HEK293 (cell line): ENCODE data around the gene FFAR1.
A peak's percentile ranks its signal among the peaks of the same experiment; 100 is the strongest.

ENCODE experiments used
- GLI2 ChIP-seq: fragments of 450-650 bp; formaldehyde crosslinking; IDR thresholded peaks from 2 replicates; pipeline ENCODE4; 2017; ENCODE audit warnings: missing biosample characterization, missing genetic modification characterization, low read depth, borderline replicate concordance
- GLIS2 ChIP-seq: fragments of 450-650 bp; formaldehyde crosslinking; IDR thresholded peaks from 2 replicates; pipeline ENCODE4 v1.5.1; 2016; ENCODE audit warnings: missing biosample characterization, missing genetic modification characterization
- KLF16 ChIP-seq: fragments of 450-650 bp; formaldehyde crosslinking; IDR thresholded peaks from 2 replicates; pipeline ENCODE4 v1.5.1; 2017; ENCODE audit warnings: missing biosample characterization, missing genetic modification characterization
- MYNN ChIP-seq: fragments of 450-650 bp; formaldehyde crosslinking; IDR thresholded peaks from 2 replicates; pipeline ENCODE4 v1.5.1; 2016; ENCODE audit warnings: missing biosample characterization, missing genetic modification characterization, borderline replicate concordance
- OVOL3 ChIP-seq: fragments of 450-650 bp; formaldehyde crosslinking; IDR thresholded peaks from 2 replicates; pipeline ENCODE4 v1.5.1; 2016; ENCODE audit warnings: missing biosample characterization, missing genetic modification characterization
- RBAK ChIP-seq: fragments of 450-650 bp; formaldehyde crosslinking; IDR thresholded peaks from 2 replicates; pipeline ENCODE4 v1.5.1; 2016; ENCODE audit warnings: missing biosample characterization, missing genetic modification characterization
- SCRT1 ChIP-seq: fragments of 450-650 bp; formaldehyde crosslinking; IDR thresholded peaks from 2 replicates; pipeline ENCODE4 v1.5.1; 2016; ENCODE audit warnings: missing biosample characterization, missing genetic modification characterization, borderline replicate concordance
- SP2 ChIP-seq: fragments of 450-650 bp; formaldehyde crosslinking; IDR thresholded peaks from 2 replicates; pipeline ENCODE4 v1.5.1; 2016; ENCODE audit warnings: missing biosample characterization, missing genetic modification characterization
- SP7 ChIP-seq: fragments of 450-650 bp; formaldehyde crosslinking; IDR thresholded peaks from 2 replicates; pipeline ENCODE4 v1.5.1; 2016; ENCODE audit warnings: missing biosample characterization, missing genetic modification characterization
- TCF7L2 ChIP-seq: IDR thresholded peaks from 2 replicates; pipeline ENCODE4 v1.6.1; 2011; ENCODE audit warnings: low read depth, mild to moderate bottlenecking, inconsistent platforms, low read length, moderate library complexity, borderline replicate concordance
- ZBTB1 ChIP-seq: fragments of 450-650 bp; formaldehyde crosslinking; IDR thresholded peaks from 2 replicates; pipeline ENCODE4 v1.5.1; 2016; ENCODE audit warnings: missing biosample characterization, missing genetic modification characterization
- ZNF138 ChIP-seq: fragments of 450-650 bp; formaldehyde crosslinking; IDR thresholded peaks from 2 replicates; pipeline ENCODE4 v1.5.1; 2016; ENCODE audit warnings: missing biosample characterization, missing genetic modification characterization, borderline replicate concordance
- ZNF155 ChIP-seq: fragments of 450-650 bp; formaldehyde crosslinking; IDR thresholded peaks from 2 replicates; pipeline ENCODE4 v1.5.1; 2016; ENCODE audit warnings: missing biosample characterization, missing genetic modification characterization
- ZNF157 ChIP-seq: fragments of 450-650 bp; formaldehyde crosslinking; IDR thresholded peaks from 2 replicates; pipeline ENCODE4 v1.5.1; 2016; ENCODE audit warnings: missing biosample characterization, missing genetic modification characterization
- ZNF19 ChIP-seq: fragments of 450-650 bp; formaldehyde crosslinking; IDR thresholded peaks from 2 replicates; pipeline ENCODE4; 2016; ENCODE audit warnings: missing biosample characterization, missing genetic modification characterization, low read depth
- ZNF214 ChIP-seq: fragments of 450-650 bp; formaldehyde crosslinking; IDR thresholded peaks from 2 replicates; pipeline ENCODE4 v1.5.1; 2017; ENCODE audit warnings: missing biosample characterization, mild to moderate bottlenecking, missing genetic modification characterization, borderline replicate concordance
- ZNF266 ChIP-seq: fragments of 450-650 bp; formaldehyde crosslinking; IDR thresholded peaks from 2 replicates; pipeline ENCODE4 v1.5.1; 2016; ENCODE audit warnings: missing biosample characterization, missing genetic modification characterization, low read depth
- ZNF37A ChIP-seq: fragments of 450-650 bp; IDR thresholded peaks from 2 replicates; pipeline ENCODE4 v1.5.1; 2018; ENCODE audit warnings: missing biosample characterization, missing genetic modification characterization
- ZNF510 ChIP-seq: fragments of 450-650 bp; formaldehyde crosslinking; IDR thresholded peaks from 2 replicates; pipeline ENCODE4 v1.5.1; 2018; ENCODE audit warnings: mild to moderate bottlenecking, missing genetic modification characterization, missing biosample characterization; ENCODE audit not compliant: insufficient replicate concordance
- ZNF555 ChIP-seq: fragments of 450-650 bp; formaldehyde crosslinking; conservative IDR thresholded peaks from 2 replicates; pipeline ENCODE4 v1.5.1; 2017; ENCODE audit warnings: missing biosample characterization, mild to moderate bottlenecking, missing genetic modification characterization, inconsistent platforms
- ZNF623 ChIP-seq: fragments of 450-650 bp; formaldehyde crosslinking; IDR thresholded peaks from 2 replicates; pipeline ENCODE4 v1.5.1; 2016; ENCODE audit warnings: missing biosample characterization, missing genetic modification characterization
- ZNF624 ChIP-seq: fragments of 450-650 bp; formaldehyde crosslinking; IDR thresholded peaks from 2 replicates; pipeline ENCODE4 v1.5.1; 2017; ENCODE audit warnings: missing biosample characterization, missing genetic modification characterization
- ZNF654 ChIP-seq: fragments of 450-650 bp; formaldehyde crosslinking; IDR thresholded peaks from 2 replicates; pipeline ENCODE4 v1.5.1; 2016; ENCODE audit warnings: low read depth, missing biosample characterization, missing genetic modification characterization
- ZNF747 ChIP-seq: fragments of 450-650 bp; formaldehyde crosslinking; IDR thresholded peaks from 2 replicates; pipeline ENCODE4 v1.5.1; 2016; ENCODE audit warnings: missing biosample characterization, missing genetic modification characterization
- ZNF792 ChIP-seq: fragments of 450-650 bp; formaldehyde crosslinking; IDR thresholded peaks from 2 replicates; pipeline ENCODE4 v1.5.1; 2016; ENCODE audit warnings: missing biosample characterization, missing genetic modification characterization
- TF ChIP-seq, protein P1 (sequence below): fragments of 450-650 bp; formaldehyde crosslinking; IDR thresholded peaks from 2 replicates; pipeline ENCODE4 v1.5.1; 2016; ENCODE audit warnings: missing biosample characterization, missing genetic modification characterization, low read depth
- TF ChIP-seq, protein P2 (sequence below): fragments of 450-650 bp; formaldehyde crosslinking; IDR thresholded peaks from 2 replicates; pipeline ENCODE4 v1.5.1; 2016; ENCODE audit warnings: missing biosample characterization, missing genetic modification characterization
- TF ChIP-seq, protein P3 (sequence below): fragments of 450-650 bp; formaldehyde crosslinking; IDR thresholded peaks from 2 replicates; pipeline ENCODE4 v1.5.1; 2016; ENCODE audit warnings: missing biosample characterization, missing genetic modification characterization, borderline replicate concordance
- TF ChIP-seq, protein P4 (sequence below): fragments of 450-650 bp; formaldehyde crosslinking; IDR thresholded peaks from 2 replicates; pipeline ENCODE4 v1.5.1; 2016; ENCODE audit warnings: missing biosample characterization, missing genetic modification characterization, borderline replicate concordance

FFAR1 gene

DNA sequence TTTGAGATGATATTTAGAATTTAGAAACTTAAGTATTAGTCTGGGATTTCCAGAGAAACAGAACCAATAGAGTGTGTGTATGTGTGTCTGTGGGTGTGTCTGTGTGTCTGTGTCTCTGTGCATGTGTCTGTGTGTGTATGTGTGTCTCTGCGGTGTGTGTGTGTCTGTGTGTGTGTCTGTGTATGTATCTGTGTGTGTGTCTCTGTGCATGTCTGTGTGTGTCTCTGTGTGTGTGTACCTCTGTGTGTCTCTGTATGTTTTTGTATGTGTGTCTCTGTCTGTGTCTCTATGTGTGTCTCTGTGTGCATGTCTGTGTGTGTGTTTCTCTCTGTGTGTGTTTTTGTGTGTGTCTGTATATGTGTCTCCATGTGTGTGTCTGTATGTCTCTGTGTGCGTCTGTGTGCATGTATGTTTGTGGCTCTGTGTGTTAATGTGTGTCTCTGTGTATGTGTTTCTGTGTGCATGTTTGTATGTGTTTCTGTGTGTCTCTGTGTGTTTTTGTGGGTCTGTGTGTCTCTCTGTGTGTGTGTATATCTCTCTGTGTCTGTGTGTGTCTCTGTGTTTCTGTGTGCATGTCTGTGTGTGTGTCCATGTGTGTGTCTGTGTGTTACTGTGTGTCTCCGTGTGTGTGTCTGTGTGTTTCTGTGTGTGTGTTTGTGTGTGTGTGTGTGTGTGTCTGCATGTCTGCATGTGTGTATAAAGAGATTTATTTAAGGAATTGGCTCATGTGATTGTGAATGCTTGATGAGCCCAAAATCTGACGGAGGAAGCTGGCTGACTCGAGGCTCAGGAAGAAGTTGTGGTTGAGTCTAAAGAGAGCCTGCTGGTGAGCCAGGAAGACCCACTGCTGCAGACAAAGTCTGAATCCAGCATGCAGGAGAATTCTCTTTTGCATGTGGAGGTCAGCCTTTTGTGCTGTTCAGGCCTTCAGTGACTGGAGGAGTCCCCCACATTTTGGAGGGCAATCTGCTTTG is 45.3 kb downstream of the FFAR1 start (continued):
- TF ChIP-seq, protein P1, sequence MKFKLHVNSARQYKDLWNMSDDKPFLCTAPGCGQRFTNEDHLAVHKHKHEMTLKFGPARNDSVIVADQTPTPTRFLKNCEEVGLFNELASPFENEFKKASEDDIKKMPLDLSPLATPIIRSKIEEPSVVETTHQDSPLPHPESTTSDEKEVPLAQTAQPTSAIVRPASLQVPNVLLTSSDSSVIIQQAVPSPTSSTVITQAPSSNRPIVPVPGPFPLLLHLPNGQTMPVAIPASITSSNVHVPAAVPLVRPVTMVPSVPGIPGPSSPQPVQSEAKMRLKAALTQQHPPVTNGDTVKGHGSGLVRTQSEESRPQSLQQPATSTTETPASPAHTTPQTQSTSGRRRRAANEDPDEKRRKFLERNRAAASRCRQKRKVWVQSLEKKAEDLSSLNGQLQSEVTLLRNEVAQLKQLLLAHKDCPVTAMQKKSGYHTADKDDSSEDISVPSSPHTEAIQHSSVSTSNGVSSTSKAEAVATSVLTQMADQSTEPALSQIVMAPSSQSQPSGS (tag by site-specific recombination), result no peak
- TF ChIP-seq, protein P2, sequence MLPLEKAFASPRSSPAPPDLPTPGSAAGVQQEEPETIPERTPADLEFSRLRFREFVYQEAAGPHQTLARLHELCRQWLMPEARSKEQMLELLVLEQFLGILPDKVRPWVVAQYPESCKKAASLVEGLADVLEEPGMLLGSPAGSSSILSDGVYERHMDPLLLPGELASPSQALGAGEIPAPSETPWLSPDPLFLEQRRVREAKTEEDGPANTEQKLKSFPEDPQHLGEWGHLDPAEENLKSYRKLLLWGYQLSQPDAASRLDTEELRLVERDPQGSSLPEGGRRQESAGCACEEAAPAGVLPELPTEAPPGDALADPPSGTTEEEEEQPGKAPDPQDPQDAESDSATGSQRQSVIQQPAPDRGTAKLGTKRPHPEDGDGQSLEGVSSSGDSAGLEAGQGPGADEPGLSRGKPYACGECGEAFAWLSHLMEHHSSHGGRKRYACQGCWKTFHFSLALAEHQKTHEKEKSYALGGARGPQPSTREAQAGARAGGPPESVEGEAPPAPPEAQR (tag by site-specific recombination), result 0 out of 2 replicates have a peak, but pooled peaks have one; percentile 41
- TF ChIP-seq ZNF510 (tag by site-specific recombination), result no peak
- TF ChIP-seq ZNF138 (tag by site-specific recombination), result no peak
- TF ChIP-seq KLF16, result no peak
- no peak for TF ChIP-seq ZNF155 (tag by site-specific recombination)
- no peak for TF ChIP-seq SP7 (tag by site-specific recombination)
- no peak for TF ChIP-seq SCRT1 (tag by site-specific recombination)
- no peak for TF ChIP-seq ZNF623 (tag by site-specific recombination)
- TF ChIP-seq ZBTB1 (tag by site-specific recombination), result no peak
- TF ChIP-seq TCF7L2, result no peak
- TF ChIP-seq ZNF157 (tag by site-specific recombination), result 0 out of 2 replicates have a peak, but pooled peaks have one; percentile 43
- TF ChIP-seq ZNF214, result no peak
- no peak for TF ChIP-seq ZNF792 (tag by site-specific recombination)
- no peak for TF ChIP-seq SP2 (tag by site-specific recombination)
- no peak for TF ChIP-seq ZNF37A (tag by site-specific recombination)
- no peak for TF ChIP-seq ZNF555 (tag by site-specific recombination)
- TF ChIP-seq GLIS2 (tag by site-specific recombination), result no peak
- no peak for TF ChIP-seq ZNF654 (tag by site-specific recombination)
- TF ChIP-seq MYNN (tag by site-specific recombination), result no peak
- no peak for TF ChIP-seq ZNF624 (tag by site-specific recombination)
- TF ChIP-seq, protein P3, sequence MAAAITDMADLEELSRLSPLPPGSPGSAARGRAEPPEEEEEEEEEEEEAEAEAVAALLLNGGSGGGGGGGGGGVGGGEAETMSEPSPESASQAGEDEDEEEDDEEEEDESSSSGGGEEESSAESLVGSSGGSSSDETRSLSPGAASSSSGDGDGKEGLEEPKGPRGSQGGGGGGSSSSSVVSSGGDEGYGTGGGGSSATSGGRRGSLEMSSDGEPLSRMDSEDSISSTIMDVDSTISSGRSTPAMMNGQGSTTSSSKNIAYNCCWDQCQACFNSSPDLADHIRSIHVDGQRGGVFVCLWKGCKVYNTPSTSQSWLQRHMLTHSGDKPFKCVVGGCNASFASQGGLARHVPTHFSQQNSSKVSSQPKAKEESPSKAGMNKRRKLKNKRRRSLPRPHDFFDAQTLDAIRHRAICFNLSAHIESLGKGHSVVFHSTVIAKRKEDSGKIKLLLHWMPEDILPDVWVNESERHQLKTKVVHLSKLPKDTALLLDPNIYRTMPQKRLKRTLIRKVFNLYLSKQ (tag by site-specific recombination), result no peak; the same call in 1 of the 2 replicates
- TF ChIP-seq OVOL3 (tag by site-specific recombination), result no peak
- TF ChIP-seq, protein P4, sequence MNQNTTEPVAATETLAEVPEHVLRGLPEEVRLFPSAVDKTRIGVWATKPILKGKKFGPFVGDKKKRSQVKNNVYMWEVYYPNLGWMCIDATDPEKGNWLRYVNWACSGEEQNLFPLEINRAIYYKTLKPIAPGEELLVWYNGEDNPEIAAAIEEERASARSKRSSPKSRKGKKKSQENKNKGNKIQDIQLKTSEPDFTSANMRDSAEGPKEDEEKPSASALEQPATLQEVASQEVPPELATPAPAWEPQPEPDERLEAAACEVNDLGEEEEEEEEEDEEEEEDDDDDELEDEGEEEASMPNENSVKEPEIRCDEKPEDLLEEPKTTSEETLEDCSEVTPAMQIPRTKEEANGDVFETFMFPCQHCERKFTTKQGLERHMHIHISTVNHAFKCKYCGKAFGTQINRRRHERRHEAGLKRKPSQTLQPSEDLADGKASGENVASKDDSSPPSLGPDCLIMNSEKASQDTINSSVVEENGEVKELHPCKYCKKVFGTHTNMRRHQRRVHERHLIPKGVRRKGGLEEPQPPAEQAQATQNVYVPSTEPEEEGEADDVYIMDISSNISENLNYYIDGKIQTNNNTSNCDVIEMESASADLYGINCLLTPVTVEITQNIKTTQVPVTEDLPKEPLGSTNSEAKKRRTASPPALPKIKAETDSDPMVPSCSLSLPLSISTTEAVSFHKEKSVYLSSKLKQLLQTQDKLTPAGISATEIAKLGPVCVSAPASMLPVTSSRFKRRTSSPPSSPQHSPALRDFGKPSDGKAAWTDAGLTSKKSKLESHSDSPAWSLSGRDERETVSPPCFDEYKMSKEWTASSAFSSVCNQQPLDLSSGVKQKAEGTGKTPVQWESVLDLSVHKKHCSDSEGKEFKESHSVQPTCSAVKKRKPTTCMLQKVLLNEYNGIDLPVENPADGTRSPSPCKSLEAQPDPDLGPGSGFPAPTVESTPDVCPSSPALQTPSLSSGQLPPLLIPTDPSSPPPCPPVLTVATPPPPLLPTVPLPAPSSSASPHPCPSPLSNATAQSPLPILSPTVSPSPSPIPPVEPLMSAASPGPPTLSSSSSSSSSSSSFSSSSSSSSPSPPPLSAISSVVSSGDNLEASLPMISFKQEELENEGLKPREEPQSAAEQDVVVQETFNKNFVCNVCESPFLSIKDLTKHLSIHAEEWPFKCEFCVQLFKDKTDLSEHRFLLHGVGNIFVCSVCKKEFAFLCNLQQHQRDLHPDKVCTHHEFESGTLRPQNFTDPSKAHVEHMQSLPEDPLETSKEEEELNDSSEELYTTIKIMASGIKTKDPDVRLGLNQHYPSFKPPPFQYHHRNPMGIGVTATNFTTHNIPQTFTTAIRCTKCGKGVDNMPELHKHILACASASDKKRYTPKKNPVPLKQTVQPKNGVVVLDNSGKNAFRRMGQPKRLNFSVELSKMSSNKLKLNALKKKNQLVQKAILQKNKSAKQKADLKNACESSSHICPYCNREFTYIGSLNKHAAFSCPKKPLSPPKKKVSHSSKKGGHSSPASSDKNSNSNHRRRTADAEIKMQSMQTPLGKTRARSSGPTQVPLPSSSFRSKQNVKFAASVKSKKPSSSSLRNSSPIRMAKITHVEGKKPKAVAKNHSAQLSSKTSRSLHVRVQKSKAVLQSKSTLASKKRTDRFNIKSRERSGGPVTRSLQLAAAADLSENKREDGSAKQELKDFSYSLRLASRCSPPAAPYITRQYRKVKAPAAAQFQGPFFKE (tag by site-specific recombination), result no peak
- TF ChIP-seq ZNF747 (tag by site-specific recombination), result no peak; the same call in 1 of the 2 replicates
- TF ChIP-seq ZNF19 (tag by site-specific recombination), result no peak
- peak; percentile 35; the same call in 1 of the 2 replicates for TF ChIP-seq ZNF266 (tag by site-specific recombination)
- TF ChIP-seq RBAK (tag by site-specific recombination), result no peak
- no peak for TF ChIP-seq GLI2 (tag by site-specific recombination)
